OCI-LY7 (cell line): ENCODE measurements around the gene SEC23A.

ENCODE experiments used
- CTCF ChIP-seq: fragments of 200-600 bp; sonication (generic); conservative IDR thresholded peaks from 2 replicates; pipeline ENCODE4 v1.5.1; 2014; ENCODE audit warnings: mild to moderate bottlenecking, antibody characterized with exemption, low read length, moderate library complexity, mixed read lengths
- EZH2phosphoT487 ChIP-seq: fragments of 200-600 bp; sonication (generic); IDR thresholded peaks from 2 replicates; pipeline ENCODE4 v1.6.1; 2018; ENCODE audit warnings: low read depth, borderline replicate concordance, mild to moderate bottlenecking, mixed run types, antibody characterized with exemption, low read length, moderate library complexity, mixed read lengths

- TF ChIP-seq CTCF (no peak), EZH2phosphoT487 (no peak)
Observed at GRCh38 chr14:39071096-39071495, 31.9 kb downstream of the SEC23A start.
